Keratinocyte (primary cell): ENCODE results near the gene ELAVL3.

Source experiments
- CTCF ChIP-seq, 3 experiments: IDR thresholded peaks in 1 of 3; conservative IDR thresholded peaks in 1 of 3; optimal IDR thresholded peaks in 1 of 3; 2 replicates in 2 of 3; 3 replicates in 1 of 3; pipeline versions ENCODE3 to v1.5.1; 2011; ENCODE audit warnings: low read length in 3 of 3, mild to moderate bottlenecking in 3 of 3, moderate library complexity in 2 of 3, control low read depth in 1 of 3, inconsistent platforms in 1 of 3; ENCODE audit not compliant: insufficient read depth in 2 of 3; ENCODE audit errors: extremely low read depth in 1 of 3
- EZH2 ChIP-seq: IDR thresholded peaks from one replicate; pipeline ENCODE4 v1.6.1; 2012; ENCODE audit warnings: inconsistent platforms, mild to moderate bottlenecking, low read length, moderate library complexity

GRCh38 chr19:11416346-11417052, 64.3 kb downstream of the ELAVL3 start:
- TF ChIP-seq CTCF (optimal IDR thresholded peaks at IDR 0.05 in 1 of 3, IDR thresholded peaks at IDR 0.05 in 1 of 3, conservative IDR thresholded peaks at IDR 0.05 in 1 of 3; ENCODE audit: extremely low read depth in 1 of 3, insufficient read depth in 2 of 3, low read length in 3 of 3) (no peak), EZH2 (no peak)
